ENCODE measurements around the gene SRGAP1.

- TF ChIP-seq YY1 (IDR thresholded peaks at IDR 0.05; ENCODE audit: low read depth, low read length) (no peak), KDM1A (IDR thresholded peaks at IDR 0.05; ENCODE audit: borderline replicate concordance, low read length) (no peak), EZH2 (IDR thresholded peaks at IDR 0.05; ENCODE audit: low read depth, low read length, severe bottlenecking) (no peak), EP300 (IDR thresholded peaks at IDR 0.05; ENCODE audit: borderline replicate concordance in 1 of 2, low read depth in 2 of 2, low read length in 2 of 2) (no peak)
- TF ChIP-seq, protein P1, sequence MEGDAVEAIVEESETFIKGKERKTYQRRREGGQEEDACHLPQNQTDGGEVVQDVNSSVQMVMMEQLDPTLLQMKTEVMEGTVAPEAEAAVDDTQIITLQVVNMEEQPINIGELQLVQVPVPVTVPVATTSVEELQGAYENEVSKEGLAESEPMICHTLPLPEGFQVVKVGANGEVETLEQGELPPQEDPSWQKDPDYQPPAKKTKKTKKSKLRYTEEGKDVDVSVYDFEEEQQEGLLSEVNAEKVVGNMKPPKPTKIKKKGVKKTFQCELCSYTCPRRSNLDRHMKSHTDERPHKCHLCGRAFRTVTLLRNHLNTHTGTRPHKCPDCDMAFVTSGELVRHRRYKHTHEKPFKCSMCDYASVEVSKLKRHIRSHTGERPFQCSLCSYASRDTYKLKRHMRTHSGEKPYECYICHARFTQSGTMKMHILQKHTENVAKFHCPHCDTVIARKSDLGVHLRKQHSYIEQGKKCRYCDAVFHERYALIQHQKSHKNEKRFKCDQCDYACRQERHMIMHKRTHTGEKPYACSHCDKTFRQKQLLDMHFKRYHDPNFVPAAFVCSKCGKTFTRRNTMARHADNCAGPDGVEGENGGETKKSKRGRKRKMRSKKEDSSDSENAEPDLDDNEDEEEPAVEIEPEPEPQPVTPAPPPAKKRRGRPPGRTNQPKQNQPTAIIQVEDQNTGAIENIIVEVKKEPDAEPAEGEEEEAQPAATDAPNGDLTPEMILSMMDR (IDR thresholded peaks at IDR 0.05; ENCODE audit: control extremely low read depth in 1 of 3, insufficient read depth in 1 of 3, low read depth in 1 of 3, low read length in 3 of 3): no peak
Observed at GRCh38 chr12:63995512-63995911, 151.0 kb downstream of the SRGAP1 start.
